ENCODE data around the gene STAMBP.
"Not testable (repeated sequence)": the region's sequence is repeated elsewhere in the genome, so short reads cannot be mapped to it uniquely, and the experiment has no call there.

Gene STAMBP

GRCh38 chr2:73901143-73901542, 72.4 kb downstream of the STAMBP start:
- FAIRE-seq (no peak), DNase-seq (ENCODE audit: insufficient read length, low spot score) (no peak)
- TF ChIP-seq TAF1 (IDR thresholded peaks at IDR 0.05; ENCODE audit: low read depth, low read length) (no peak), POLR2AphosphoS5 (IDR thresholded peaks at IDR 0.05; ENCODE audit: low read depth, low read length) (no peak), POLR2A (IDR thresholded peaks at IDR 0.05; ENCODE audit: low read depth, low read length) (no peak), SPI1 (IDR thresholded peaks at IDR 0.05; ENCODE audit: low read depth, low read length) (no peak), POU2F2 (IDR thresholded peaks at IDR 0.05; ENCODE audit: low read depth, low read length) (no peak), PAX5 (IDR thresholded peaks at IDR 0.05; ENCODE audit: insufficient read depth, low read length, severe bottlenecking) (no peak)

DNA sequence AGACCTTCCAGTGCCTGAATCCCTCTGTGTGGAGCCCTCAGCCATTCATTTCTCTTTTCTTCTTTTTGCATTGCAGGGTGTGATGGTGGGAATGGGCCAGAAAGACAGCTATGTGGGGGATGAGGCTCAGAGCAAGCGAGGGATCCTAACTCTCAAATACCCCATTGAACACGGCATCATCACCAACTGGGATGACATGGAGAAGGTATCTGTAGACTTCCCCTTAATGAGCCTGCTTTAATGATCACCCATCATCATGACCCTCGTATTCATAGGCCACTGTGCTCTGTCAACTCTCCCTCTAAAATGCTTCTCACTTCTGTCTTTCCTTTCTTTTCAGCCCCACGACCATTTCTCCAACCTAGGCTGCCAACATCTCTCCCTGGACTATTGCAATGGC, 73.5 kb downstream of the STAMBP start:
- TF ChIP-seq SPI1 (IDR thresholded peaks at IDR 0.05; ENCODE audit: low read depth, low read length) (no peak), PAX5 (IDR thresholded peaks at IDR 0.05; ENCODE audit: insufficient read depth, low read length, severe bottlenecking) (no peak), POU2F2 (IDR thresholded peaks at IDR 0.05; ENCODE audit: low read depth, low read length) (no peak), TAF1 (IDR thresholded peaks at IDR 0.05; ENCODE audit: low read depth, low read length) (no peak), POLR2A (IDR thresholded peaks at IDR 0.05; ENCODE audit: low read depth, low read length) (no peak), POLR2AphosphoS5 (IDR thresholded peaks at IDR 0.05; ENCODE audit: low read depth, low read length) (no peak)
- DNase-seq (ENCODE audit: insufficient read length, low spot score), result no peak

GRCh38 chr2:73903313-73903712, 74.6 kb downstream of the STAMBP start:
- TF ChIP-seq PAX5 (IDR thresholded peaks at IDR 0.05; ENCODE audit: insufficient read depth, low read length, severe bottlenecking) (no peak), POLR2A (IDR thresholded peaks at IDR 0.05; ENCODE audit: low read depth, low read length) (no peak), TAF1 (IDR thresholded peaks at IDR 0.05; ENCODE audit: low read depth, low read length) (no peak), POU2F2 (IDR thresholded peaks at IDR 0.05; ENCODE audit: low read depth, low read length) (no peak), POLR2AphosphoS5 (IDR thresholded peaks at IDR 0.05; ENCODE audit: low read depth, low read length) (no peak), SPI1 (IDR thresholded peaks at IDR 0.05; ENCODE audit: low read depth, low read length) (no peak)
- FAIRE-seq (no peak), DNase-seq (ENCODE audit: insufficient read length, low spot score) (no peak)

More for the DNA sequence above, 73.5 kb downstream of the STAMBP start:
- FAIRE-seq, result no peak

DNA sequence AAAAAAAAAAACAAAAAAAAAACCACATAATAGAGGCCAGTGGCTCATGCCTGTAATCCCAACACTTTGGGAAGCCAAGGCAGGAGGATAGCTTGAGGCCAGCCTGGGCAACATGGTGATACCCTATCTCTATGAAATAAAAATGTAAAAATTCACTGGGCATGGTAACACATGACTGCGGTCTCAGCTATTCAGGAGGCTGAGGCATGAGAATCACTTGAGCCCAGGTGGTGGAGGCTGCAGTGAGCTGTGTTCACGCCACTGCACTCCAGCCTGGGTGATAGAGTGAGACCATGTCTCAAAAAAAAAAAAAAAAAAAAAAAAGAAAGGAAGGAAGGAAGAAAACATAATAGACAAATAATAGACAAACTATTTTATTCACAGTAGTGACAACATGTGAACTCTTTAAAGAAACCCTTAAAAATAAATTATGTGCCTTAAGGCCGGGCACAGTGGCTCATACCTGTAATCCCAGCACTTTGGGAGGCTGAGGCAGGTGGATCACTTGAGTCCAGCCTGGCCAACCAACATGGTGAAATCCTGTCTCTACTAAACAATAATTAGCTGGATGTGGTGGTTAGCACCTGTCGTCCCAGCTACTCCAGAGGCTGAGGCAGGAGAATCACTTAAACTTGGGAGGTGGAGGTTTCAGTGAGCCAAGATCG, 75.3 kb downstream of the STAMBP start:
- DNase-seq (ENCODE audit: insufficient read length, low spot score); FAIRE-seq: not testable (repeated sequence)

GRCh38 chr2:73904952-73905351, 76.2 kb downstream of the STAMBP start:
- no peak for TF ChIP-seq SPI1 (IDR thresholded peaks at IDR 0.05; ENCODE audit: low read depth, low read length)
- TF ChIP-seq POLR2A (IDR thresholded peaks at IDR 0.05; ENCODE audit: low read depth, low read length), result no peak
- TF ChIP-seq POLR2AphosphoS5 (IDR thresholded peaks at IDR 0.05; ENCODE audit: low read depth, low read length), result no peak
- no peak for TF ChIP-seq POU2F2 (IDR thresholded peaks at IDR 0.05; ENCODE audit: low read depth, low read length)
- no peak for TF ChIP-seq TAF1 (IDR thresholded peaks at IDR 0.05; ENCODE audit: low read depth, low read length)
- TF ChIP-seq PAX5 (IDR thresholded peaks at IDR 0.05; ENCODE audit: insufficient read depth, low read length, severe bottlenecking), result no peak
- no peak for FAIRE-seq
- DNase-seq (ENCODE audit: insufficient read length, low spot score), result no peak

DNA sequence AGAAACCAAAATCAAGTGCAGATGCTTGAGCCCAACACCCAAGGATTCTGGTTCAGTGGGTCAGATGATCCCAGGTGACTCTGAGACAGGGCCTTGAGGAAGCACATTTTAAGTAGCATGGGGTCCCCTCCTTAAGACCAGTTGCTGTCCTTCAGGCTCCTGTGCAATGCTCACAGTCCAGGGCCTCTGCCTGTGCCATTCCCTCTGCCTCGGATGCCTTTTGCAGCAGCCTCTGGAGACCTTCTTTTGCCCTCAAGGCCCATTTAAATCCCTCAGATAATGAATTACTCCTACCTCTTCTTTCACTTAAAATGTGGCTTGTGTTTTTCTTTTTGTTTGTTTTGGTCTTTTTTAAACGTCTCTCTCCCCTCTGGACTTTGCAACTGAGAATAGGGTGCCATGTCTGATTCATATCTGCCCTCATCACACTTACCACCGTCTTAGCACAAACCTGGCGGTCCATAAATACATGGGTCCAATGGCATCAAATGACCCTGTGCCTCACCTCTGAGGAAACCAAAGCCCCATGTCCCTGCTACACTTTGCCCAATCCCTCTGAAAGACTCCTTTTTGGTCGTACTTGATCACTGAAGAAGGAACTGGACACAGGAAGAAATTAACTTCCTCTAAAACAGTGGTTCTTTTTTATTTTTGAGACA, 78.2 kb downstream of the STAMBP start:
- DNase-seq (ENCODE audit: insufficient read length, low spot score) (no peak), FAIRE-seq (no peak)
- TF ChIP-seq SPI1 (IDR thresholded peaks at IDR 0.05; ENCODE audit: low read depth, low read length) (no peak), POU2F2 (IDR thresholded peaks at IDR 0.05; ENCODE audit: low read depth, low read length) (no peak), PAX5 (IDR thresholded peaks at IDR 0.05; ENCODE audit: insufficient read depth, low read length, severe bottlenecking) (no peak), POLR2A (IDR thresholded peaks at IDR 0.05; ENCODE audit: low read depth, low read length) (no peak), POLR2AphosphoS5 (IDR thresholded peaks at IDR 0.05; ENCODE audit: low read depth, low read length) (no peak), TAF1 (IDR thresholded peaks at IDR 0.05; ENCODE audit: low read depth, low read length) (no peak)

GRCh38 chr2:73907840-73908452, 79.2 kb downstream of the STAMBP start:
- FAIRE-seq (peak; percentile 68), DNase-seq (ENCODE audit: insufficient read length, low spot score) (no peak)
- TF ChIP-seq POLR2AphosphoS5 (IDR thresholded peaks at IDR 0.05; ENCODE audit: low read depth, low read length), result no peak
- TF ChIP-seq TAF1 (IDR thresholded peaks at IDR 0.05; ENCODE audit: low read depth, low read length), result no peak
- no peak for TF ChIP-seq SPI1 (IDR thresholded peaks at IDR 0.05; ENCODE audit: low read depth, low read length)
- no peak for TF ChIP-seq POLR2A (IDR thresholded peaks at IDR 0.05; ENCODE audit: low read depth, low read length)
- no peak for TF ChIP-seq PAX5 (IDR thresholded peaks at IDR 0.05; ENCODE audit: insufficient read depth, low read length, severe bottlenecking)
- TF ChIP-seq POU2F2 (IDR thresholded peaks at IDR 0.05; ENCODE audit: low read depth, low read length), result no peak

GRCh38 chr2:73908689-73909652, 80.2 kb downstream of the STAMBP start:
- peak; percentile 16 for FAIRE-seq
- DNase-seq (ENCODE audit: insufficient read length, low spot score), result no peak
- TF ChIP-seq SPI1 (IDR thresholded peaks at IDR 0.05; ENCODE audit: low read depth, low read length), result no peak
- TF ChIP-seq POLR2A (IDR thresholded peaks at IDR 0.05; ENCODE audit: low read depth, low read length), result no peak
- TF ChIP-seq POLR2AphosphoS5 (IDR thresholded peaks at IDR 0.05; ENCODE audit: low read depth, low read length), result no peak
- TF ChIP-seq POU2F2 (IDR thresholded peaks at IDR 0.05; ENCODE audit: low read depth, low read length), result no peak
- no peak for TF ChIP-seq PAX5 (IDR thresholded peaks at IDR 0.05; ENCODE audit: insufficient read depth, low read length, severe bottlenecking)
- TF ChIP-seq TAF1 (IDR thresholded peaks at IDR 0.05; ENCODE audit: low read depth, low read length), result no peak

Data from GM12891 (cell line).